ENCODE measurements around the gene ZNF519. TPM values are rescaled to one million over a fixed set of nuclear protein-coding genes. Genes with fewer than 3 reads are reported as not detected.

The ZNF519 gene
- total and polyA plus RNA-seq, 8 donors = 0.88 to 2.9 (median 1.5) TPM

GRCh38 chr18:14053661-14054060, 78.6 kb downstream of the ZNF519 start:
- 51 to 72% methylated on average over 4 of the region's 4 CpGs for WGBS, 2 donors
- DNase-seq = no peak
- no peaks in the 10 kb centered on the region for H3K36me3 ChIP-seq
- TF ChIP-seq CTCF (IDR thresholded peaks at IDR 0.05) = no peak
- no peak for FAIRE-seq
- H3K27ac ChIP-seq = no peak overlapping the region
- no peak overlapping the region for H3K4me3 ChIP-seq
- H3K4me1 ChIP-seq = no peaks in the 10 kb centered on the region
- intact Hi-C loops (cut with DNase I) = no loop called here
- H3K9me3 ChIP-seq = no peaks in the 10 kb centered on the region
- ATAC-seq = no peak
- no peaks in the 10 kb centered on the region for H3K27me3 ChIP-seq

Other genes with a start within 250 kb of the ZNF519 start
- not detected for gene MC2R, start 216.9 kb downstream of the ZNF519 start, total RNA-seq
- not detected for gene MC2R, start 216.9 kb downstream of the ZNF519 start, polyA plus RNA-seq

Data from pancreas (tissue), 10 donors.